A549 (cell line): Measurements from ENCODE around the gene ERBB2. TPM values are rescaled to one million over a fixed set of nuclear protein-coding genes. Genes with fewer than 3 reads are reported as not detected.

Source experiments
- ATAC-seq, 2 experiments: fragments of 200-7000 bp in 1 of 2; fragments of >200 bp in 1 of 2; cut with Nextera tagmentation in 1 of 2; cut with Tn5 transposase in 1 of 2; 3 replicates each; pipeline versions ENCODE4 v1.8.0 to v1.9.1; 2018 to 2020; ENCODE audit warnings: mild to moderate bottlenecking in 1 of 2, moderate library complexity in 1 of 2
- CTCF ChIA-PET: fragments of 300-600 bp; sonication (Branson Sonifier 250); formaldehyde crosslinking; extraction: SDS; loops from one replicate; lab custom pipeline; 2021; ENCODE audit warnings: antibody characterized with exemption, inconsistent platforms; lab: Yijun Ruan, JAX
- POLR2A ChIA-PET: fragments of 350-600 bp; formaldehyde crosslinking; extraction: SDS; loops from one replicate; lab custom pipeline; 2021; ENCODE audit warnings: antibody characterized with exemption, inconsistent platforms; lab: Yijun Ruan, JAX
- DNase-seq, 2 experiments: peaks; one replicate each; pipeline versions ENCODE4 v3.0.0 to v3.0.0-alpha.2; 2011 to 2016; ENCODE audit warnings: low read depth in 1 of 2, low spot score in 1 of 2
- FAIRE-seq: peaks from 2 replicates; lab custom pipeline; 2011; peaks lifted over from hg19 to GRCh38; lab: Jason Lieb, UNC
- H3K27ac ChIP-seq, 2 experiments: fragments of >200 bp; sonication (Bioruptor Twin); formaldehyde crosslinking; 3 replicates each; pipeline ENCODE4 v1.5.1; 2016 to 2017
- H3K4me1 ChIP-seq: fragments of >200 bp; sonication (Bioruptor Twin); formaldehyde crosslinking; 3 replicates; pipeline ENCODE4 v1.6.1; 2016
- H3K4me2 ChIP-seq: fragments of >200 bp; sonication (Bioruptor Twin); formaldehyde crosslinking; 3 replicates; pipeline ENCODE4 v1.6.1; 2016
- H3K4me3 ChIP-seq: fragments of >200 bp; sonication (Bioruptor Twin); formaldehyde crosslinking; 3 replicates; pipeline ENCODE4 v1.5.1; 2016
- H3K9me3 ChIP-seq: fragments of >200 bp; sonication (Bioruptor Twin); formaldehyde crosslinking; 3 replicates; pipeline ENCODE4 v1.6.1; 2016
- CBX2 ChIP-seq: fragments of 200-600 bp; sonication (generic); IDR thresholded peaks from 2 replicates; pipeline ENCODE4 v1.6.1; 2016; ENCODE audit warnings: low read depth, mild to moderate bottlenecking, borderline replicate concordance
- CEBPB ChIP-seq, 2 experiments: fragments of >200 bp in 1 of 2; sonication (Bioruptor Twin) in 1 of 2; formaldehyde crosslinking in 1 of 2; IDR thresholded peaks; 2 replicates each; pipeline ENCODE4 v1.6.1; 2012 to 2016
- CHD4 ChIP-seq: fragments of 200-600 bp; sonication (generic); IDR thresholded peaks from 2 replicates; pipeline ENCODE4 v1.6.1; 2016; ENCODE audit warnings: antibody characterized with exemption, mild to moderate bottlenecking, borderline replicate concordance
- CTCF ChIP-seq: fragments of >200 bp; sonication (Bioruptor Twin); formaldehyde crosslinking; IDR thresholded peaks from 3 replicates; pipeline ENCODE4 v1.5.1; 2016
- EHF ChIP-seq: fragments of 250-450 bp; sonication (Bioruptor Pico); IDR thresholded peaks from 2 replicates; pipeline ENCODE4 v1.5.0; 2020; ENCODE audit warnings: mild to moderate bottlenecking
- ESRRA ChIP-seq: fragments of 150-350 bp; IDR thresholded peaks from 2 replicates; pipeline ENCODE4 v1.6.1; 2014; ENCODE audit warnings: mild to moderate bottlenecking, low read length, borderline replicate concordance
- FOSB ChIP-seq: fragments of 250-450 bp; sonication (Bioruptor Pico); IDR thresholded peaks from 2 replicates; pipeline ENCODE4 v1.5.0; 2020; ENCODE audit warnings: mild to moderate bottlenecking, moderate library complexity
- HDAC2 ChIP-seq: fragments of 200-600 bp; sonication (generic); IDR thresholded peaks from 2 replicates; pipeline ENCODE4 v1.6.1; 2016
- HEYL ChIP-seq: fragments of 250-450 bp; sonication (Bioruptor Pico); IDR thresholded peaks from 2 replicates; pipeline ENCODE4 v1.8.0; 2021; ENCODE audit warnings: mild to moderate bottlenecking, moderate library complexity
- HOXB5 ChIP-seq: fragments of 250-450 bp; sonication (Bioruptor Pico); IDR thresholded peaks from 2 replicates; pipeline ENCODE4 v1.5.0; 2020; ENCODE audit warnings: mild to moderate bottlenecking, moderate library complexity
- MYC ChIP-seq: IDR thresholded peaks from 2 replicates; pipeline ENCODE4 v1.6.1; 2012; ENCODE audit warnings: mild to moderate bottlenecking, inconsistent platforms, low read length, improper control_type of control experiment, borderline replicate concordance
- NFE2L2 ChIP-seq: fragments of 150-350 bp; conservative IDR thresholded peaks from 2 replicates; pipeline ENCODE4 v1.6.1; 2014; ENCODE audit warnings: low read length
- RARB ChIP-seq: fragments of 250-450 bp; sonication (Bioruptor Pico); IDR thresholded peaks from 2 replicates; pipeline ENCODE4 v1.8.0; 2021; ENCODE audit warnings: mild to moderate bottlenecking, moderate library complexity
- RCOR1 ChIP-seq: fragments of 150-350 bp; IDR thresholded peaks from 2 replicates; pipeline ENCODE4 v1.6.1; 2014; ENCODE audit warnings: antibody characterized with exemption, low read length, low read depth
- REST ChIP-seq: fragments of 200-600 bp; sonication (generic); IDR thresholded peaks from 2 replicates; pipeline ENCODE4 v1.6.1; 2016; ENCODE audit warnings: antibody characterized with exemption, mild to moderate bottlenecking, moderate library complexity
- SMC3 ChIP-seq: fragments of >200 bp; sonication (Bioruptor Twin); formaldehyde crosslinking; IDR thresholded peaks from 3 replicates; pipeline ENCODE4 v1.6.1; 2018; ENCODE audit warnings: inconsistent platforms
- TFCP2L1 ChIP-seq: fragments of 250-450 bp; sonication (Bioruptor Pico); IDR thresholded peaks from 2 replicates; pipeline ENCODE4 v1.5.0; 2021; ENCODE audit warnings: mild to moderate bottlenecking
- TP53 ChIP-seq: fragments of 250-450 bp; sonication (Bioruptor Pico); IDR thresholded peaks from 2 replicates; pipeline ENCODE4 v1.5.0; 2021; ENCODE audit warnings: mild to moderate bottlenecking, moderate library complexity
- ZC3H11A ChIP-seq: fragments of 450-650 bp; IDR thresholded peaks from 2 replicates; pipeline ENCODE4 v1.6.1; 2014; ENCODE audit warnings: antibody characterized with exemption, mild to moderate bottlenecking
- whole genome bisulfite sequencing: methylation state at CpG from one replicate; pipeline ENCODE4 v1.1.6; 2017; ENCODE audit errors: missing lambda C conversion rate; 5-methylcytosine and 5-hydroxymethylcytosine counted together
- polyA plus RNA-seq, 4 experiments: library from polyadenylated mRNA; depleted of rRNA in 3 of 4; stranded (reverse); fragments of >200 nt; fragmentation: RNase III in 1 of 4; extraction: RNeasy Plus Mini Kit Qiagen cat#74134 plus additional on column Dnase treatment in 1 of 4; gene quantifications; 2 replicates in 3 of 4; 3 replicates in 1 of 4; pipeline ENCODE4 v1.2.3, GENCODE V29; 2011 to 2017
- small RNA-seq, 6 experiments: library from RNA; depleted of rRNA; stranded (forward); fragments of <200 nt; gene quantifications; one replicate each; pipeline ENCODE3, GENCODE V24; 2012

ERBB2 gene
- polyA plus RNA-seq, 2 of the 4 experiments (the other 2 are of a cell fraction) = 22.4 to 32.0 TPM

GRCh38 chr17:39777534-39778365 lies 77.9 kb downstream of the ERBB2 start:
- Histone ChIP-seq H3K9me3 (no peaks in the 10 kb centered on the region), H3K4me2 (no peak overlapping the region), H3K27ac (no peak overlapping the region), H3K4me3 (no peak overlapping the region), H3K4me1 (no peaks in the 10 kb centered on the region)
- CTCF ChIA-PET = interaction anchor here (0.7 to 1.9 kb wide), 3 partner anchors 8 to 494 kb away, joined by 3 to 6 read pairs (median 3); no protein-coding TSS in a partner anchor
- ATAC-seq (no peak), DNase-seq (no peak), FAIRE-seq (peak; percentile 82)
- TF ChIP-seq TP53 (CRISPR knock-in tag) = no peak
- no peak for TF ChIP-seq ESRRA
- TF ChIP-seq NFE2L2 = no peak
- no peak for TF ChIP-seq TFCP2L1 (CRISPR knock-in tag)
- no peak for TF ChIP-seq HEYL (CRISPR knock-in tag)
- TF ChIP-seq HOXB5 (CRISPR knock-in tag) = no peak
- no peak for TF ChIP-seq CTCF
- TF ChIP-seq CHD4 = no peak
- no peak for TF ChIP-seq REST
- TF ChIP-seq RCOR1 = no peak
- TF ChIP-seq ZC3H11A = no peak
- no peak for TF ChIP-seq CEBPB (IDR thresholded peaks at IDR 0.05)
- TF ChIP-seq MYC = no peak
- no peak for TF ChIP-seq FOSB (CRISPR knock-in tag)
- TF ChIP-seq SMC3 = no peak
- no peak for TF ChIP-seq RARB (CRISPR knock-in tag)
- no peak for TF ChIP-seq HDAC2
- TF ChIP-seq CBX2 = no peak
- no peak for TF ChIP-seq EHF (CRISPR knock-in tag)
- POLR2A ChIA-PET = no interaction called here
- 39% methylated on average over 11 of the region's 11 CpGs for WGBS

Small RNAs within 50 kb of the gene (small RNA-seq; reads per million reads assigned to genes)
- gene MIR4728 = 0 reads per million in 6 experiments

Other genes with a start within 250 kb of the ERBB2 start
- 74.9 and 76.2 TPM in 2 replicates for gene MED1, start 248.8 kb upstream of the ERBB2 start, polyA plus RNA-seq (2011; rRNA removed)
- 33.8 to 37.0 TPM (median 34.7 TPM) in 3 replicates for gene MED1, start 248.8 kb upstream of the ERBB2 start, polyA plus RNA-seq (2017; fragmentation: RNase III; extraction: RNeasy Plus Mini Kit Qiagen cat#74134 plus additional on column Dnase treatment)
- 42.1 and 47.3 TPM in 2 replicates for gene CDK12, start 238.6 kb upstream of the ERBB2 start, polyA plus RNA-seq (2011; rRNA removed)
- gene CDK12, start 238.6 kb upstream of the ERBB2 start, polyA plus RNA-seq (2017; fragmentation: RNase III; extraction: RNeasy Plus Mini Kit Qiagen cat#74134 plus additional on column Dnase treatment) = 36.7 to 40.0 TPM (median 37.8 TPM) in 3 replicates
- not detected in 2 replicates for gene NEUROD2, start 92.1 kb upstream of the ERBB2 start, polyA plus RNA-seq (2011; rRNA removed)
- gene NEUROD2, start 92.1 kb upstream of the ERBB2 start, polyA plus RNA-seq (2017; fragmentation: RNase III; extraction: RNeasy Plus Mini Kit Qiagen cat#74134 plus additional on column Dnase treatment) = not detected in 3 replicates
- 0.07 and 0.10 TPM in 2 replicates for gene PPP1R1B, start 73.1 kb upstream of the ERBB2 start, polyA plus RNA-seq (2011; rRNA removed)
- gene PPP1R1B, start 73.1 kb upstream of the ERBB2 start, polyA plus RNA-seq (2017; fragmentation: RNase III; extraction: RNeasy Plus Mini Kit Qiagen cat#74134 plus additional on column Dnase treatment) = not detected in 3 replicates
- gene STARD3, start 62.9 kb upstream of the ERBB2 start, polyA plus RNA-seq (2011; rRNA removed) = 56.0 and 60.9 TPM in 2 replicates
- 53.0 to 56.1 TPM (median 54.6 TPM) in 3 replicates for gene STARD3, start 62.9 kb upstream of the ERBB2 start, polyA plus RNA-seq (2017; fragmentation: RNase III; extraction: RNeasy Plus Mini Kit Qiagen cat#74134 plus additional on column Dnase treatment)
- 0.41 and 0.67 TPM in 2 replicates for gene TCAP, start 34.7 kb upstream of the ERBB2 start, polyA plus RNA-seq (2011; rRNA removed)
- 1.0 to 1.6 TPM (median 1.2 TPM) in 3 replicates for gene TCAP, start 34.7 kb upstream of the ERBB2 start, polyA plus RNA-seq (2017; fragmentation: RNase III; extraction: RNeasy Plus Mini Kit Qiagen cat#74134 plus additional on column Dnase treatment)
- gene PNMT, start 31.6 kb upstream of the ERBB2 start, polyA plus RNA-seq (2011; rRNA removed) = not detected in 2 replicates
- gene PNMT, start 31.6 kb upstream of the ERBB2 start, polyA plus RNA-seq (2017; fragmentation: RNase III; extraction: RNeasy Plus Mini Kit Qiagen cat#74134 plus additional on column Dnase treatment) = 0.16 TPM in 1 of 3 replicates, not detected in the others
- gene PGAP3, start 12.0 kb upstream of the ERBB2 start, polyA plus RNA-seq (2011; rRNA removed) = 8.5 and 10.6 TPM in 2 replicates
- gene PGAP3, start 12.0 kb upstream of the ERBB2 start, polyA plus RNA-seq (2017; fragmentation: RNase III; extraction: RNeasy Plus Mini Kit Qiagen cat#74134 plus additional on column Dnase treatment) = 6.2 to 8.0 TPM (median 7.3 TPM) in 3 replicates
- 63.9 and 111 TPM in 2 replicates for gene MIEN1, start 30.5 kb downstream of the ERBB2 start, polyA plus RNA-seq (2011; rRNA removed)
- 73.2 to 86.5 TPM (median 85.5 TPM) in 3 replicates for gene MIEN1, start 30.5 kb downstream of the ERBB2 start, polyA plus RNA-seq (2017; fragmentation: RNase III; extraction: RNeasy Plus Mini Kit Qiagen cat#74134 plus additional on column Dnase treatment)
- 5.9 and 8.6 TPM in 2 replicates for gene GRB7, start 37.9 kb downstream of the ERBB2 start, polyA plus RNA-seq (2011; rRNA removed)
- 5.0 to 10.7 TPM (median 10.1 TPM) in 3 replicates for gene GRB7, start 37.9 kb downstream of the ERBB2 start, polyA plus RNA-seq (2017; fragmentation: RNase III; extraction: RNeasy Plus Mini Kit Qiagen cat#74134 plus additional on column Dnase treatment)
- gene IKZF3, start 164.2 kb downstream of the ERBB2 start, polyA plus RNA-seq (2011; rRNA removed) = not detected in 2 replicates
- not detected in 3 replicates for gene IKZF3, start 164.2 kb downstream of the ERBB2 start, polyA plus RNA-seq (2017; fragmentation: RNase III; extraction: RNeasy Plus Mini Kit Qiagen cat#74134 plus additional on column Dnase treatment)
- gene ZPBP2, start 168.1 kb downstream of the ERBB2 start, polyA plus RNA-seq (2011; rRNA removed) = not detected in 2 replicates
- not detected in 3 replicates for gene ZPBP2, start 168.1 kb downstream of the ERBB2 start, polyA plus RNA-seq (2017; fragmentation: RNase III; extraction: RNeasy Plus Mini Kit Qiagen cat#74134 plus additional on column Dnase treatment)
- gene GSDMB, start 218.6 kb downstream of the ERBB2 start, polyA plus RNA-seq (2011; rRNA removed) = 7.7 and 9.4 TPM in 2 replicates
- 4.9 to 6.8 TPM (median 6.4 TPM) in 3 replicates for gene GSDMB, start 218.6 kb downstream of the ERBB2 start, polyA plus RNA-seq (2017; fragmentation: RNase III; extraction: RNeasy Plus Mini Kit Qiagen cat#74134 plus additional on column Dnase treatment)
- gene ORMDL3, start 227.5 kb downstream of the ERBB2 start, polyA plus RNA-seq (2011; rRNA removed) = 26.9 and 49.0 TPM in 2 replicates
- gene ORMDL3, start 227.5 kb downstream of the ERBB2 start, polyA plus RNA-seq (2017; fragmentation: RNase III; extraction: RNeasy Plus Mini Kit Qiagen cat#74134 plus additional on column Dnase treatment) = 41.4 to 52.1 TPM (median 51.0 TPM) in 3 replicates
- not detected in 2 replicates for gene LRRC3C, start 227.7 kb downstream of the ERBB2 start, polyA plus RNA-seq (2011; rRNA removed)
- gene LRRC3C, start 227.7 kb downstream of the ERBB2 start, polyA plus RNA-seq (2017; fragmentation: RNase III; extraction: RNeasy Plus Mini Kit Qiagen cat#74134 plus additional on column Dnase treatment) = not detected in 3 replicates